GM10248 (cell line): ENCODE results near the gene ARHGEF7.

ENCODE experiments used
- CTCF ChIA-PET: fragments of 300-600 bp; sonication (Branson Sonifier 250); formaldehyde crosslinking; extraction: SDS; loops from one replicate; lab custom pipeline; 2021; ENCODE audit warnings: antibody characterized with exemption; lab: Yijun Ruan, JAX
- POLR2A ChIA-PET: fragments of 350-650 bp; sonication (Branson Sonifier 250); formaldehyde crosslinking; extraction: SDS; loops from one replicate; lab custom pipeline; 2020; ENCODE audit warnings: antibody characterized with exemption; lab: Yijun Ruan, JAX
- DNase-seq: peaks from one replicate; pipeline ENCODE4 v3.0.0; 2012; ENCODE audit errors: extremely low spot score
- TF ChIP-seq, protein P1 (sequence below): IDR thresholded peaks from 2 replicates; pipeline ENCODE4 v1.5.1; 2012; ENCODE audit warnings: mild to moderate bottlenecking, low read depth; ENCODE audit errors: extremely low read depth, missing control alignments, control extremely low read depth

ARHGEF7 gene

DNA sequence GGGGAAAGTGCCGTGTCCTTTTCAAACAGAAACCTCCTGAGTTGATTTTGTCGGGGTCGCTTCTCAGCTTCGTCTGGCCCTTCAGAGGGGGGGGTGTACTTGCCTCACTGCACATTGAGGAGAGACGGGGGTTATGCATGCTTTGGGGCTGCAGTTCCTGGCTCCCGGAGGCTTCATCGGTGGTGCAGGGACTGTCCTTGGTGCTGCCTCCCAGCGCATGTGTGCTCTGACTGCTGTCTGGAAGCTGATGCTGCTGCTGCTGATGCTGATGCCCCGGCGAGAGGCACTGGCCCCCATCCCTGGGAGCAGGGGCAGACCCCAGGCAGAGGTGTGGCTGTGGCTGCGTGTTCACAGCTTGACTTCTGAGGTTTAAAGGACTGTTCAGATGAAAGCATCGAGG lies 91.0 kb downstream of the ARHGEF7 start:
- no peak for DNase-seq
- CTCF ChIA-PET = interaction anchor here (1.1 to 2.1 kb wide), 2 partner anchors 17 to 23 kb away, joined by 3 to 6 read pairs; no protein-coding TSS in a partner anchor
- TF ChIP-seq, protein P1, sequence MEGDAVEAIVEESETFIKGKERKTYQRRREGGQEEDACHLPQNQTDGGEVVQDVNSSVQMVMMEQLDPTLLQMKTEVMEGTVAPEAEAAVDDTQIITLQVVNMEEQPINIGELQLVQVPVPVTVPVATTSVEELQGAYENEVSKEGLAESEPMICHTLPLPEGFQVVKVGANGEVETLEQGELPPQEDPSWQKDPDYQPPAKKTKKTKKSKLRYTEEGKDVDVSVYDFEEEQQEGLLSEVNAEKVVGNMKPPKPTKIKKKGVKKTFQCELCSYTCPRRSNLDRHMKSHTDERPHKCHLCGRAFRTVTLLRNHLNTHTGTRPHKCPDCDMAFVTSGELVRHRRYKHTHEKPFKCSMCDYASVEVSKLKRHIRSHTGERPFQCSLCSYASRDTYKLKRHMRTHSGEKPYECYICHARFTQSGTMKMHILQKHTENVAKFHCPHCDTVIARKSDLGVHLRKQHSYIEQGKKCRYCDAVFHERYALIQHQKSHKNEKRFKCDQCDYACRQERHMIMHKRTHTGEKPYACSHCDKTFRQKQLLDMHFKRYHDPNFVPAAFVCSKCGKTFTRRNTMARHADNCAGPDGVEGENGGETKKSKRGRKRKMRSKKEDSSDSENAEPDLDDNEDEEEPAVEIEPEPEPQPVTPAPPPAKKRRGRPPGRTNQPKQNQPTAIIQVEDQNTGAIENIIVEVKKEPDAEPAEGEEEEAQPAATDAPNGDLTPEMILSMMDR = no peak
- POLR2A ChIA-PET = no interaction called here

DNA sequence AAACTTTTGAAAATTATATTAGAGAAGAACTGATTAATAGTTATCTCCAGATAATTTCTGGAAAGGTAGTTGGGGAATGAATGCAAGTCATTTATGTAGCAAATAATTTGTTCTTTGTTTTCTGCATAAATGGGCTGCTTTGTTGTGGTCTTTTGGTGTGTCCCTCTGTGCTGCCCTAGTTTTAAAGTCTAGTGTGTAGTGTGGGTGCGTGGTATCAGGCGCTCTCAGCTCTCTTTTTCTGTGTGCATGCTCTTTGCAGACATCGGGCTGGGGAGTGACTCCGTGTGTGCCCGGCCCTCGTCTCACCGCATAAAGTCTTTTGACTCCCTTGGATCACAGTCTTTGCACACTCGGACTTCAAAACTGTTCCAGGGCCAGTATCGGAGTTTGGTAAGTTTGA lies 94.5 kb downstream of the ARHGEF7 start:
- DNase-seq = no peak
- CTCF ChIA-PET = interaction anchor here (1.2 to 5.9 kb wide), 2 partner anchors 23 to 142 kb away, joined by 3 to 25 read pairs; no protein-coding TSS in a partner anchor
- TF ChIP-seq, protein P1 = no peak
- POLR2A ChIA-PET = no interaction called here

DNA sequence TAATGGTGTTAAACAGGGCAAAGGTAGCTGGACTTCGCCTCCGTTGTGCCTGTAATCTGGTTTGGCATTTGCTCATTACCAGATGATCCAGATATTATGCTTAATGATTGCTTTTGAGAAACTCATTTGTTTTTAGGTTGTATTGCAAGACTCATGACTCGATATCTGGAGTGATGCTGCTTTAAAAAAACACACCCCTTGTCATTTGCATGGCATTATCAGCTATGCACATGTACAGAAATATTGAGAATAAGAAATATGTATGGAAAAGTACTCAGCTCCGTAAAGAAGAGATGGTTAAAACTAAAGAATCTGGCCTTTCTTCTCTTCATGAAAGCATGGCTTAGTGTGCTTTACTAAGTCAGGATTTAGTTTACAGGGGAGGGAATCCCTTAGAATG lies 95.0 kb downstream of the ARHGEF7 start:
- no peak for DNase-seq
- CTCF ChIA-PET = interaction anchor here (1.2 to 5.9 kb wide), 2 partner anchors 23 to 143 kb away, joined by 3 to 25 read pairs; no protein-coding TSS in a partner anchor
- TF ChIP-seq, protein P1 = no peak
- POLR2A ChIA-PET = no interaction called here

DNA sequence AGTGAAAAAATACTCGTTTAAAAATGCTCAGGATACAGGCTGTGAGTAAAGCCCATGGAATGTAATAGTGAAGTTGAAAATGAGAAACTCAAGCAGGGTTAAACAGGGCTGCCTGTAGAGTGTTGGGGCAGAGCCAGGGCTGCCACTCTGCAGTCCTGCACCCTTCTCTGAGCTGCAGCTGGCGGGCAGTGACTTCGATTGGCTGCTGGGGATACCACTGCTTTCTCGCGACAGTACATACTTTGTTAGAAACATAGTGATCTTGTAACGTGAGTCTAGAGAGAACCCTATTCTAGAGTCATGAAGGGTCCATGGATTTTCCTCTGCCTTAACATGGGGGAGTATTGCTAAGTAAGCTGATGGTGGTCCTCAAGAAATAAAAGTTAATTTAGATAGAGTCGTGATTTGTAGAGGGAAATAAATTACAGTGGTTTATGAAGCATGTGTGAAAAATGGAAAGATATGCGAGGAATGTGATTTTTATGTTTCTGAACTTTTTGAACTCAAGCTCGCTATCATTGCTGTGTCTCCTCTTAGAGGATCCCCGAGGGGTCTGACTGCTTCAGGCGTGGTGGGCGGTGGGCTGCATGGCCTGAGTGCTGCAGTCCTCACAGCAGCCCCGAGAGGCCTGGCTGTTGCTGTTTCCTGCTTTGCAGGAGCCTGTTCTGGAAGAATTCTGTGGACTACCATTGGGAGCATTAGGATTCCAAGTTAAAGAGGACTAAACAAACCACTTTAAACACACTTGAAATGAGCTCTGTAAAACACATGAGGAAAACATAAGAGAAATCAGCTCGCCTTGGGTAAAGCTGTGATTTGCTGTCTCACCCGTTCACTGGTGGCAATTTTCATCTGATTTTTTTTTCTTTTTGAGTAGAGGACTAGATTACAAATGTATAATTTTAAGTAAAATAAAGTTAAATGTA lies 95.7 kb downstream of the ARHGEF7 start:
- ChIA-PET POLR2A (no interaction called here), CTCF (interaction anchor here (1.2 to 5.9 kb wide), 5 partner anchors 8 to 144 kb away, joined by 3 to 25 read pairs (median 4); no protein-coding TSS in a partner anchor)
- TF ChIP-seq, protein P1 = no peak
- no peak for DNase-seq

DNA sequence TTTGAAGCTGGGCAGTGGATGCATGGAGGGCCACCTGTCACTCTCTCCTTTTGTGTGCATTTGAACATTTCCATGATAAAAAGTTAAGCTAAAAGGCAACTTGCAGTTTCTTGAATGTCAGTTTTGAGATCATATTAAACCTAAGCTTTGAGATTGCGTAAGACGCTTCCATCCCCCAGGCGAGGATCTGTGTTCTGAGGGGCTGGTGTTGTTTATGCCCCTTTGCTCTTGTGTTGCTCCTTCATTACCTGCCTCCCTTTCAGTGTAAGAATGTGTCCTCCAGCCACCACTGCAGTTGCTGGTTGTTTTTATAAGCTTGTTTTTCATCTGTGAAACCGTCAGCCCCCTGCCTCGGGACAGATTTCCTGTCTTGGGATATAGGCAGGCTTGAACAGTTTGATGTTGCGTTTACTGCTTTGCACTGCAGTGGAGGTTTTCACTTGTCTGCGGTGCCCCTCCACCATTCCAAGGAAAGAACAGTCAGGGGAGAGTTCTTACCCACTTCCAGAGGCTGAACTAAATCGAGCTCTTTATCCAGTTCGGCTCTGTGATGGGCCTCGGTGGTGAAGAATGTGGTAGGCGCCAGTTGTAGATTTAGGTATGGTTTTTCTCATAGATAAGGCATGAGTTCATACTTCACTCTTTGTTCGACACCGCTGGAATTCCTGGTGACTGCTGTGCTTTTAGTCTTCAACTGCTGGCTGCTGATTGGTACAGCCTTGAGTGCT lies 96.8 kb downstream of the ARHGEF7 start:
- DNase-seq = no peak
- TF ChIP-seq, protein P1 = no peak
- ChIA-PET POLR2A (no interaction called here), CTCF (interaction anchor here (0.7 to 5.9 kb wide), 7 partner anchors 10 to 145 kb away, joined by 3 to 25 read pairs (median 4); no protein-coding TSS in a partner anchor)

DNA sequence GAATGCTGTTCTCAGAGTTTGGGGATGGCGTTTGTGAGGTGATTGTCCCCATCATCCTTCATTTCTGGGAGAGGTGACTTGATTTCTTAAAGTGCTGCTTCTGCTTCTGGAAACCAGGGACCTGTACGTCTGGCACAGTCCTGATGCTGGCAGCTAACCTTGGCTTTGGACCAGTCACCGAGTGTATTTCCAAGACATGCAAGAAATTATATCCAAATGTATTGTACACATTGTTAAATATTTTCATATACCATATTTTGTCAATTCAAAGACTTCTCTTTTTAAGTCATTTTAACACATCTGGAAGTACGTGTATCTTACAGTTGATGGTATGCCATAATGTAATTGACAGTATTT lies 97.4 kb downstream of the ARHGEF7 start:
- POLR2A ChIA-PET = no interaction called here
- no peak for DNase-seq
- CTCF ChIA-PET = interaction anchor here (0.8 to 5.9 kb wide), 4 partner anchors 10 to 145 kb away, joined by 3 to 25 read pairs (median 8); no protein-coding TSS in a partner anchor
- TF ChIP-seq, protein P1 = no peak
